ENCODE measurements around the gene RSAD1. TPM values are rescaled to one million over a fixed set of nuclear protein-coding genes. Genes with fewer than 3 reads are reported as not detected.

RSAD1 gene
- total RNA-seq, 1 donor from 2014 or later, result 42.4 TPM

DNA sequence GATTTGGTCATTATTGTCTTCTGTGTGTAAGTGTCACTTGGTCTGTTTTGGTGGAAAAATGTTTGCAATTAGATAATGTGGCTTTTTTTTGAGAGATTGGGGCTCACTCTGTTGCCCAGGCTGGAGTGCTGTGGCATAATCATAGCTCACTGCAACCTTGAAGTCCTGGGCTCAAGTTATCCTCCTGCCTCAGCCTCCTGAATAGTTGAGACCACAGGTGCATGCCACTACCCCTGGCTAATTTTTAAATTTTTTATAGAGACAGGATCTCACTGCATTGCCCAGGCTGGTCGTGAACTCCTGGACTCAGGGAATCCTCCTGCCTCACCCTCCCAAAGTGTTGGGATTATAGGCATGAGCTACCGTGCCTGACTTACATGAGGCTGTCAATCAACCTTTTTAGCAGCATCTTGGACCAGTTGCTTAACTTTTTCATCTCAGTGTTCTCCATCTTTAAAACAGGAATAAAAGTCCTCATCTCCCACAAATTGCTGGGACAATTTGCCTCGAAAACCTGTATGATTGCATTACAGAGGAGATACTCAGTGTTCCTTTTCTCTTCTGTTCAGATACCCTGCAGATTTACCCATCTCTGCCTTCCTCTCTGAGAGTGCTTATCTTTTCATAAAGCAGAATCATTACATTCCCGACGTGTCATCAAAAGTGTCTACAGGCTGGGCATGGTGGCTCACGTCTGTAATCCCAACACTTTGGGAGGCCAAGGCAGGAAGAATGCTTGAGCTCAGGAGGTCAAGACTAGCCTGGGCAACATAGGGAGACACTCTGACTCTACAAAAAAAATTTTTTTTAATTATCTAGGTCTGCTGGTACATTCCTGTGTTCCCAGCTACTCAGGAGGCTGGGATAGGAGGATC lies 33.6 kb upstream of the RSAD1 start:
- no peak for TF ChIP-seq CTCF (conservative IDR thresholded peaks at IDR 0.05)
- Mint-ChIP-seq H3K4me3 (no peak overlapping the region), H3K27me3 (ENCODE audit: low read depth) (no peaks in the 10 kb centered on the region), H3K36me3 (ENCODE audit: low read depth) (no peaks in the 10 kb centered on the region), H3K27ac (ENCODE audit: unreplicated experiment) (no peak overlapping the region), H3K4me1 (peaks cover 3% of the 10 kb centered on the region), H3K9me3 (no peaks in the 10 kb centered on the region)
- no peak for DNase-seq (ENCODE audit: low read depth, low spot score)

DNA sequence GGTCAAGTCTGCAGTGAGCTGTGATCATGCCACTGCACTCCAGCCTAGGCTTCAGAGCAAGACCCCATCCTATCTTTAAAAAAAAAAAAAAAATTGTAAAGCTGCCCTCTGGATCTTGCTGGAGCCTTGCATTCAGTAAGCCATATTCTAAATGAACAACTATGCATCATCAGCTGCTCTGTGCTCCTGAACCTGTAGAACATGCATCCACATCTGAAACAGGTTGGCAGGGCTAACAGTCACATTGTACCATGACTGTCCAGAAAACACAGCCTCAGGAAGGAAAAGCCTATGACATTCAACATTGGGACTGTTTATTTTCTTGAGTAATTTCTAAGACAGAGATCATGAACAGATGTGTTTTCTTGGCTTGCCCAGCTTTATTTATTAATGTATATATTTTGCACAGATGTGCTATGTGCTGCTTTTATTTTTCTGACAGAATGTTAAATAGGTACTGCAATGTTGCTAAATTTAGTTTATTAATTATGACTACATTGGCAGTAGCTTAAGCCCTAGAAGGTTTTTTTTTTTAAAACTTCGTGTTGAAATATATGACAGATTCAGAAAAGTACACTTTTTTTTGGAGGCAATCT lies 32.8 kb upstream of the RSAD1 start:
- Mint-ChIP-seq H3K36me3 (ENCODE audit: low read depth) (no peaks in the 10 kb centered on the region), H3K9me3 (no peaks in the 10 kb centered on the region), H3K4me1 (no peaks in the 10 kb centered on the region), H3K27ac (ENCODE audit: unreplicated experiment) (no peak overlapping the region), H3K27me3 (ENCODE audit: low read depth) (no peaks in the 10 kb centered on the region), H3K4me3 (no peak overlapping the region)
- no peak for TF ChIP-seq CTCF (conservative IDR thresholded peaks at IDR 0.05)
- DNase-seq (ENCODE audit: low read depth, low spot score), result no peak

- no peak for DNase-seq (ENCODE audit: low read depth, low spot score)
- Mint-ChIP-seq H3K27me3 (ENCODE audit: low read depth) (no peaks in the 10 kb centered on the region), H3K9me3 (no peaks in the 10 kb centered on the region), H3K36me3 (ENCODE audit: low read depth) (no peaks in the 10 kb centered on the region), H3K4me3 (no peak overlapping the region), H3K27ac (ENCODE audit: unreplicated experiment) (no peak overlapping the region), H3K4me1 (no peaks in the 10 kb centered on the region)
- TF ChIP-seq CTCF (conservative IDR thresholded peaks at IDR 0.05), result no peak
Measured at GRCh38 chr17:50447870-50448595, 30.6 kb upstream of the RSAD1 start.

DNA sequence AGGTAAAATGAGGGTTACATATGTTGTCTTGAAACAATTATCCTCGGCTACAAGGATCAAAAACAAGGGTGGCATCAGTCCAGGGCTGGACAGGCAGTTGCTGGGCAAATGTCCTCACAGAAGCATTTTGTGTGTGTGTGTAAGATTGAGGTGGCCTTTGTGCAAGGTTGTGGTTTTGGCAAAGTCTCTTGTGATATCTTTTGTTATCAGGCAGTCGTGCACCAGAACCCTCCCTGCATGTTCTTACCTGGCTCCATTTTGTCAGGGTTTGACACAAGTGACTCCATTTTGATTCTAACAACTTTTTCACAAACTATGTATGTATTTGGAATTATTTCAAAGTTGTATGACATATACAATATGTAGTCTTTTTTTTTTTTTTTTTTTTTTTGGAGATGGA lies 30.0 kb upstream of the RSAD1 start:
- Mint-ChIP-seq H3K27me3 (ENCODE audit: low read depth) (no peaks in the 10 kb centered on the region), H3K4me1 (no peaks in the 10 kb centered on the region), H3K9me3 (no peaks in the 10 kb centered on the region), H3K36me3 (ENCODE audit: low read depth) (no peaks in the 10 kb centered on the region), H3K4me3 (no peak overlapping the region), H3K27ac (ENCODE audit: unreplicated experiment) (no peak overlapping the region)
- no peak for TF ChIP-seq CTCF (conservative IDR thresholded peaks at IDR 0.05)
- DNase-seq (ENCODE audit: low read depth, low spot score), result no peak

GRCh38 chr17:50451943-50452629 lies 26.6 kb upstream of the RSAD1 start:
- Mint-ChIP-seq H3K27ac (ENCODE audit: unreplicated experiment) (no peak overlapping the region), H3K36me3 (ENCODE audit: low read depth) (peaks cover 2% of the 10 kb centered on the region), H3K27me3 (ENCODE audit: low read depth) (no peaks in the 10 kb centered on the region), H3K4me3 (no peak overlapping the region), H3K4me1 (no peaks in the 10 kb centered on the region), H3K9me3 (no peaks in the 10 kb centered on the region)
- DNase-seq (ENCODE audit: low read depth, low spot score), result no peak
- no peak for TF ChIP-seq CTCF (conservative IDR thresholded peaks at IDR 0.05)

All from neural crest cell (in vitro differentiated cells).